Stimulated activated CD4-positive, alpha-beta T cell treated with anti-CD3 and anti-CD28 coated beads, TNF-alpha, amount 100 ng/mL, for 48 hours (primary cell): ENCODE results near the gene TRIM17.

ENCODE experiments used
- DNase-seq, 3 donors: peaks; one replicate each; pipeline ENCODE4 v3.0.0-alpha.2; 2020; ENCODE audit warnings: low read depth in 3 of 3

The TRIM17 gene

GRCh38 chr1:228367798-228368791 is 48.6 kb downstream of the TRIM17 start:
- DNase-seq, result no peak

- DNase-seq, result no peak
Measured at GRCh38 chr1:228366866-228367741, 49.6 kb downstream of the TRIM17 start.

GRCh38 chr1:228366062-228366865 is 50.4 kb downstream of the TRIM17 start:
- DNase-seq, result no peak

GRCh38 chr1:228365271-228366061 is 51.2 kb downstream of the TRIM17 start:
- no peak for DNase-seq

GRCh38 chr1:228364706-228365213 is 51.9 kb downstream of the TRIM17 start:
- DNase-seq, result no peak

GRCh38 chr1:228364068-228364705 is 52.5 kb downstream of the TRIM17 start:
- no peak for DNase-seq

GRCh38 chr1:228363686-228364067 is 53.0 kb downstream of the TRIM17 start:
- no peak for DNase-seq

- DNase-seq, result no peak
Measured at GRCh38 chr1:228362884-228363450, 53.7 kb downstream of the TRIM17 start.

GRCh38 chr1:228362141-228362883 is 54.3 kb downstream of the TRIM17 start:
- no peak for DNase-seq

GRCh38 chr1:228361314-228362140 is 55.1 kb downstream of the TRIM17 start:
- DNase-seq, result no peak

GRCh38 chr1:228360533-228361313 is 55.9 kb downstream of the TRIM17 start:
- no peak for DNase-seq

- no peak for DNase-seq
Measured at GRCh38 chr1:228359613-228360532, 56.8 kb downstream of the TRIM17 start.

GRCh38 chr1:228358764-228359612 is 57.7 kb downstream of the TRIM17 start:
- no peak for DNase-seq

- DNase-seq, result no peak
Measured at GRCh38 chr1:228358039-228358763, 58.5 kb downstream of the TRIM17 start.
